A549 (cell line): ENCODE data around the gene MACC1. TPM values are rescaled to one million over a fixed set of nuclear protein-coding genes. Genes with fewer than 3 reads are reported as not detected.

Experiments
- ATAC-seq, 2 experiments: fragments of 200-7000 bp in 1 of 2; fragments of >200 bp in 1 of 2; cut with Nextera tagmentation in 1 of 2; cut with Tn5 transposase in 1 of 2; 3 replicates each; pipeline versions ENCODE4 v1.8.0 to v1.9.1; 2018 to 2020; ENCODE audit warnings: mild to moderate bottlenecking in 1 of 2, moderate library complexity in 1 of 2
- CTCF ChIA-PET: fragments of 300-600 bp; sonication (Branson Sonifier 250); formaldehyde crosslinking; extraction: SDS; loops from one replicate; lab custom pipeline; 2021; ENCODE audit warnings: antibody characterized with exemption, inconsistent platforms; lab: Yijun Ruan, JAX
- POLR2A ChIA-PET: fragments of 350-600 bp; formaldehyde crosslinking; extraction: SDS; loops from one replicate; lab custom pipeline; 2021; ENCODE audit warnings: antibody characterized with exemption, inconsistent platforms; lab: Yijun Ruan, JAX
- DNase-seq, 2 experiments: peaks; one replicate each; pipeline versions ENCODE4 v3.0.0 to v3.0.0-alpha.2; 2011 to 2016; ENCODE audit warnings: low read depth in 1 of 2, low spot score in 1 of 2
- FAIRE-seq: peaks from 2 replicates; lab custom pipeline; 2011; peaks lifted over from hg19 to GRCh38; lab: Jason Lieb, UNC
- H3K27ac ChIP-seq, 2 experiments: fragments of >200 bp; sonication (Bioruptor Twin); formaldehyde crosslinking; 3 replicates each; pipeline ENCODE4 v1.5.1; 2016 to 2017
- H3K4me1 ChIP-seq: fragments of >200 bp; sonication (Bioruptor Twin); formaldehyde crosslinking; 3 replicates; pipeline ENCODE4 v1.6.1; 2016
- H3K4me2 ChIP-seq: fragments of >200 bp; sonication (Bioruptor Twin); formaldehyde crosslinking; 3 replicates; pipeline ENCODE4 v1.6.1; 2016
- H3K4me3 ChIP-seq: fragments of >200 bp; sonication (Bioruptor Twin); formaldehyde crosslinking; 3 replicates; pipeline ENCODE4 v1.5.1; 2016
- H3K9me3 ChIP-seq: fragments of >200 bp; sonication (Bioruptor Twin); formaldehyde crosslinking; 3 replicates; pipeline ENCODE4 v1.6.1; 2016
- ATOH8 ChIP-seq: fragments of 250-450 bp; sonication (Bioruptor Pico); IDR thresholded peaks from 2 replicates; pipeline ENCODE4 v1.5.0; 2020; ENCODE audit warnings: low read depth, mild to moderate bottlenecking, moderate library complexity
- CBX2 ChIP-seq: fragments of 200-600 bp; sonication (generic); IDR thresholded peaks from 2 replicates; pipeline ENCODE4 v1.6.1; 2016; ENCODE audit warnings: low read depth, mild to moderate bottlenecking, borderline replicate concordance
- CHD2 ChIP-seq: fragments of 150-350 bp; IDR thresholded peaks from 2 replicates; pipeline ENCODE4 v1.6.1; 2014; ENCODE audit warnings: low read length; ENCODE audit not compliant: partially characterized antibody
- E2F6 ChIP-seq: IDR thresholded peaks from 2 replicates; pipeline ENCODE4 v1.6.1; 2012; ENCODE audit warnings: low read depth, borderline replicate concordance
- HEYL ChIP-seq: fragments of 250-450 bp; sonication (Bioruptor Pico); IDR thresholded peaks from 2 replicates; pipeline ENCODE4 v1.8.0; 2021; ENCODE audit warnings: mild to moderate bottlenecking, moderate library complexity
- KDM1A ChIP-seq: fragments of 200-600 bp; sonication (generic); IDR thresholded peaks from 2 replicates; pipeline ENCODE4 v1.6.1; 2016; ENCODE audit warnings: low read depth, mild to moderate bottlenecking
- KDM5A ChIP-seq: fragments of 200-600 bp; sonication (generic); IDR thresholded peaks from 2 replicates; pipeline ENCODE4 v1.6.1; 2016; ENCODE audit warnings: antibody characterized with exemption, mild to moderate bottlenecking
- MAFK ChIP-seq: fragments of 450-650 bp; IDR thresholded peaks from 2 replicates; pipeline ENCODE4 v1.6.1; 2014; ENCODE audit not compliant: partially characterized antibody
- RNF2 ChIP-seq: fragments of 200-600 bp; sonication (generic); IDR thresholded peaks from 2 replicates; pipeline ENCODE4 v1.6.1; 2016; ENCODE audit warnings: low read depth, mild to moderate bottlenecking, antibody characterized with exemption, moderate library complexity, borderline replicate concordance
- USF2 ChIP-seq: fragments of 450-650 bp; IDR thresholded peaks from 2 replicates; pipeline ENCODE4 v1.6.1; 2014; ENCODE audit warnings: antibody characterized with exemption
- ZC3H11A ChIP-seq: fragments of 450-650 bp; IDR thresholded peaks from 2 replicates; pipeline ENCODE4 v1.6.1; 2014; ENCODE audit warnings: antibody characterized with exemption, mild to moderate bottlenecking
- WGBS: methylation state at CpG from one replicate; pipeline ENCODE4 v1.1.6; 2017; ENCODE audit errors: missing lambda C conversion rate; 5-methylcytosine and 5-hydroxymethylcytosine counted together
- polyA plus RNA-seq, 4 experiments: library from polyadenylated mRNA; depleted of rRNA in 3 of 4; stranded (reverse); fragments of >200 nt; fragmentation: RNase III in 1 of 4; extraction: RNeasy Plus Mini Kit Qiagen cat#74134 plus additional on column Dnase treatment in 1 of 4; gene quantifications; 2 replicates in 3 of 4; 3 replicates in 1 of 4; pipeline ENCODE4 v1.2.3, GENCODE V29; 2011 to 2017
- TF ChIP-seq, protein P1 (sequence below): fragments of 200-600 bp; sonication (generic); IDR thresholded peaks from 2 replicates; pipeline ENCODE4 v1.6.1; 2016; ENCODE audit warnings: antibody characterized with exemption, mild to moderate bottlenecking, moderate library complexity

Gene MACC1
- polyA plus RNA-seq, 2 of the 4 experiments (the other 2 are of a cell fraction) = 0.01 TPM; not detected in 1

DNA sequence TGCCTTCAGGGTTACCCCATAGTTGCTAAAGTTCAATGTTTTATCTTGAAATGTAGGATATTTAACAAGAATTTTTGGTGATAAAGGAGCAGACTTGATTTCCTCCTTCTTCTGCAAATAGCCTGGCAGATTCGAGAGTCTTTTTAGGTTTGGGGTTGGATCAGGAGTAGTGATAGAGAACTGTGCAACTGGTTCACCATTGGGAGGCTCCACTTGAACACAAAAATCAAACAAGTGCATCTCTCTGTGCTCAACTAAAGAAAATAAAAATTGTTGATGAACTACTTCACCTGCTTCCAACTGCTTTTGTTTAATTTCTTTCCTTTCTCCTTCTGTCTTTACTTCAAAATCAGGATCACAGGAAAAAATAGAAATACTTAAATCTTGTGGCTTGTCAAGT, 58.5 kb downstream of the MACC1 start (continued):
- TF ChIP-seq USF2 (no peak), ATOH8 (CRISPR knock-in tag) (no peak), E2F6 (no peak), CBX2 (no peak)
- TF ChIP-seq, protein P1, sequence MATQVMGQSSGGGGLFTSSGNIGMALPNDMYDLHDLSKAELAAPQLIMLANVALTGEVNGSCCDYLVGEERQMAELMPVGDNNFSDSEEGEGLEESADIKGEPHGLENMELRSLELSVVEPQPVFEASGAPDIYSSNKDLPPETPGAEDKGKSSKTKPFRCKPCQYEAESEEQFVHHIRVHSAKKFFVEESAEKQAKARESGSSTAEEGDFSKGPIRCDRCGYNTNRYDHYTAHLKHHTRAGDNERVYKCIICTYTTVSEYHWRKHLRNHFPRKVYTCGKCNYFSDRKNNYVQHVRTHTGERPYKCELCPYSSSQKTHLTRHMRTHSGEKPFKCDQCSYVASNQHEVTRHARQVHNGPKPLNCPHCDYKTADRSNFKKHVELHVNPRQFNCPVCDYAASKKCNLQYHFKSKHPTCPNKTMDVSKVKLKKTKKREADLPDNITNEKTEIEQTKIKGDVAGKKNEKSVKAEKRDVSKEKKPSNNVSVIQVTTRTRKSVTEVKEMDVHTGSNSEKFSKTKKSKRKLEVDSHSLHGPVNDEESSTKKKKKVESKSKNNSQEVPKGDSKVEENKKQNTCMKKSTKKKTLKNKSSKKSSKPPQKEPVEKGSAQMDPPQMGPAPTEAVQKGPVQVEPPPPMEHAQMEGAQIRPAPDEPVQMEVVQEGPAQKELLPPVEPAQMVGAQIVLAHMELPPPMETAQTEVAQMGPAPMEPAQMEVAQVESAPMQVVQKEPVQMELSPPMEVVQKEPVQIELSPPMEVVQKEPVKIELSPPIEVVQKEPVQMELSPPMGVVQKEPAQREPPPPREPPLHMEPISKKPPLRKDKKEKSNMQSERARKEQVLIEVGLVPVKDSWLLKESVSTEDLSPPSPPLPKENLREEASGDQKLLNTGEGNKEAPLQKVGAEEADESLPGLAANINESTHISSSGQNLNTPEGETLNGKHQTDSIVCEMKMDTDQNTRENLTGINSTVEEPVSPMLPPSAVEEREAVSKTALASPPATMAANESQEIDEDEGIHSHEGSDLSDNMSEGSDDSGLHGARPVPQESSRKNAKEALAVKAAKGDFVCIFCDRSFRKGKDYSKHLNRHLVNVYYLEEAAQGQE = no peak

- Histone ChIP-seq H3K4me1 (peaks cover 13% of the 10 kb centered on the region; the same call in 2 of the 3 replicates), H3K4me3 (no peak overlapping the region), H3K27ac (no peak overlapping the region), H3K9me3 (no peaks in the 10 kb centered on the region), H3K4me2 (no peak overlapping the region)
- no peak for TF ChIP-seq CHD2
- POLR2A ChIA-PET = no interaction called here
- no peak for DNase-seq
- FAIRE-seq = no peak
- CTCF ChIA-PET = interaction anchor here (0.6 to 1.5 kb wide), 2 partner anchors 15 to 336 kb away, joined by 3 read pairs; no protein-coding TSS in a partner anchor
- 55% methylated on average over 3 of the region's 3 CpGs for WGBS
- ATAC-seq = no peak
These were observed 59.7 kb downstream of the MACC1 start for GRCh38 chr7:20157456-20157855.

GRCh38 chr7:20153999-20154398, 63.2 kb downstream of the MACC1 start:
- CTCF ChIA-PET = interaction anchor here (1.9 kb wide), 1 partner anchor 19 kb away, joined by 5 read pairs; no protein-coding TSS in a partner anchor
- no peak overlapping the region for H3K4me2 ChIP-seq
- 60% methylated on average over 5 of the region's 5 CpGs for WGBS
- FAIRE-seq (no peak), DNase-seq (no peak)
- no peaks in the 10 kb centered on the region for H3K9me3 ChIP-seq
- POLR2A ChIA-PET = no interaction called here
- no peak overlapping the region for H3K4me3 ChIP-seq
- TF ChIP-seq USF2 = no peak
- TF ChIP-seq KDM5A = no peak
- TF ChIP-seq E2F6 = no peak
- no peak for TF ChIP-seq MAFK
- TF ChIP-seq KDM1A = no peak
- TF ChIP-seq CHD2 = no peak
- no peak for TF ChIP-seq RNF2
- TF ChIP-seq HEYL = no peak
- TF ChIP-seq ZC3H11A = no peak
- TF ChIP-seq, all 56 proteins: peak for 0
- peaks cover 20% of the 10 kb centered on the region; the same call in 2 of the 3 replicates for H3K4me1 ChIP-seq
- no peak overlapping the region for H3K27ac ChIP-seq
- no peak for ATAC-seq
